HUES64 (cell line): ENCODE measurements around the gene AKAP9.

Source experiments
- H3K27ac ChIP-seq: 2 replicates; pipeline ENCODE4 v1.7.0; 2013; ENCODE audit warnings: low read depth, low read length, inconsistent platforms
- H3K27me3 ChIP-seq: 2 replicates; pipeline ENCODE4 v1.6.1; 2013; ENCODE audit warnings: mild to moderate bottlenecking, low read length; ENCODE audit not compliant: insufficient read depth
- H3K36me3 ChIP-seq: 2 replicates; pipeline ENCODE4 v1.6.1; 2013; ENCODE audit warnings: mild to moderate bottlenecking, low read length; ENCODE audit not compliant: insufficient read depth
- H3K4me1 ChIP-seq: 2 replicates; pipeline ENCODE4 v1.6.1; 2013; ENCODE audit warnings: mild to moderate bottlenecking, low read length, moderate library complexity; ENCODE audit not compliant: insufficient read depth
- H3K4me3 ChIP-seq: 2 replicates; pipeline ENCODE4 v1.5.1; 2013; ENCODE audit warnings: mild to moderate bottlenecking, low read length, moderate library complexity
- H3K9ac ChIP-seq: 2 replicates; pipeline ENCODE4 v1.6.1; 2013; ENCODE audit warnings: mild to moderate bottlenecking, low read depth, low read length
- H3K9me3 ChIP-seq: 2 replicates; pipeline ENCODE4 v1.6.1; 2013; ENCODE audit warnings: low read depth, low read length; ENCODE audit not compliant: insufficient read depth
- WGBS: fragments of 150-250, 120-280 bp; methylation state at CpG from one replicate; pipeline ENCODE4 v1.1.7; 2013; ENCODE audit warnings: missing lambda C conversion rate; 5-methylcytosine and 5-hydroxymethylcytosine counted together

AKAP9 gene

DNA sequence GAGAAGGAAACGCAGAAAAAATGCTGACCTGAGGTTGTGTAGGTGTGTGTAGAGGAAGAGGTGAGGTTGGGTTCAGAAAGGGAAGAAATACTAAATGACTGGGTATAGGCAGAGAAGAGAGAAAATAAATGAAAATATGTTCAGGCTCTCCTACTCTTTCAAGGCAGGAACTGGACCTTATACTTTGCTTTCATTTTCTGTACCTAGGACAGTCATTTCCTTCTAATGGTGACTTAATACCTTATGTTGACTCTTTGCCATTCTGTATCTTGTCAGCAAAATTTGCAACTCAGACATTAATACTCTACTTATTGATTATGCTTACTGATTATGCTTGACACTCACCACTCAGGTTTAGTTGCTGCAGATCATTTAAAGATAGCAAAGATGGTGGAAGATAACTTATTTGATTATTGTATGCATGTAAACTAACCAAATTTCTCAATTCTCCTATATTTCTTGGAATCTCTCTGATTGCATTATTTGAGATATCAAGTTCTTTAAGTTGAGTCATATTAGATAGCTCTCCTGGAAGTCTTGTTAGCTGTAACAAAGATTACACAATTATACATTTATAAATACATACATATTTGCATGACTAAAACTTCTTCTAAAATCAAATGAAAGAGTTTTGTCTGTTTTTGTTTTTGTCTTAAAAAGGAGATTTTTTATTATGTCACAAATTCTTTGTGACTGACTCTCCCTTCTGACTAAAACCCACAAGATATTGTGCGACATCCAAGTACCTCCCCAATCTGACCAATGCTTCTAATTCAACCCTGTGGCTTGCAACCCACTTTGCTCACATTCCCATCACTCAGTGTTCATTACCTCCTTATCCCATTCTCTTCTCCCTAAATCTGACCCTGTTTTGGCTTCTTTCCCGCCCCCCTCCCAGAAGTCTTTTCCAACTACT lies 218.3 kb downstream of the AKAP9 start:
- no peak overlapping the region for H3K4me3 ChIP-seq
- no peaks in the 10 kb centered on the region for H3K27me3 ChIP-seq
- 89% methylated on average over 3 of the region's 3 CpGs for WGBS
- H3K36me3 ChIP-seq = no peaks in the 10 kb centered on the region
- no peaks in the 10 kb centered on the region for H3K4me1 ChIP-seq
- H3K9ac ChIP-seq = no peak overlapping the region
- H3K27ac ChIP-seq = no peak overlapping the region
- no peaks in the 10 kb centered on the region for H3K9me3 ChIP-seq
